ENCODE results near the gene NR2F2. TPM values are rescaled to one million over a fixed set of nuclear protein-coding genes. Genes with fewer than 3 reads are reported as not detected.

NR2F2 gene
- total RNA-seq, 1 experiment from 2014 or later, result 1.3 TPM

DNA sequence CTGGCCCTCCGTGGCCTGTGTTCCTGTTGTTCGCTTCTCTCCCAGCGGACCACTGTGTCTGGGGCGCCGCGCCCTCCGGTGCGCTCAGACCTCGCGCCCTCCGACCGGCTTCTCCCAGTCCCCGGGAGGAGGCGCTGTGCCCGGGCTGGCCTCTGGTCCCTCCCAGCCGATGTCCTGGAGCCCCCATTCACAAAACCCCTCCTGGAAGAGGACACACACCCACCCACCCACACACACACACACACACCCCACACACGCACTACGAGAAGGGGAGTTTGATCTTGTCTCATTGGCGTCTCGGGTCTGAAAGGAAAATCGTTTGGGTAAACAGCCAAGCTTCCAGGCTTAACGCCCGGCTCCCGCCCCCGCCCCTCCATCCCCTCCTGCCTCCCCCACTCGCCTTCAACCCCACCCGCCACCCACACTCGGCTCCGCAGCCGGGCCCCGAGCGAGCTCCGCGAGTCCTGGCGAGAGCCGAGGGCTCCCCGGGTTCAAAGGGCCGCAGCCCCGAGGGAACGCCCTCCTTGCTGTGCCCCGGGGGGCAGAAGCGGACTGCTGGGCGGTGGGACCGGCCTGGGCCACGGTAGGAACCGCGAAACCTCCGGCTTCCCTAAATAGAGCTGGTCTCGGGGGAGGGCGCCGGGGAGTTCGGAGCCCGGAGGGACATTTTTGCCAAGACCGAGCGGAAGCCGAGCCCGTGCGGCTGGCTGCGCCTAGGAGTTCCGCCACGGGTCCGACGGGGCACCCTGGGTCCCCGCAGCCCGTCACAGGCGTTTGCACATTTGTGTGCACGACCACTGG, 23.6 kb downstream of the NR2F2 start:
- no peaks in the 10 kb centered on the region for H3K27me3 ChIP-seq
- DNase-seq, result peak; percentile 47
- H3K36me3 ChIP-seq, result peaks cover 5% of the 10 kb centered on the region

GRCh38 chr15:96354731-96355567, 24.4 kb downstream of the NR2F2 start:
- no peaks in the 10 kb centered on the region for H3K9me3 ChIP-seq
- DNase-seq, result no peak
- peaks cover 3% of the 10 kb centered on the region for H3K36me3 ChIP-seq

More for the DNA sequence above, 23.6 kb downstream of the NR2F2 start:
- Histone ChIP-seq H3K9me3 (no peaks in the 10 kb centered on the region), H3K4me3 (peak overlapping the region; percentile 51)

GRCh38 chr15:96355568-96356187, 25.2 kb downstream of the NR2F2 start:
- no peaks in the 10 kb centered on the region for H3K9me3 ChIP-seq
- no peaks in the 10 kb centered on the region for H3K27me3 ChIP-seq
- DNase-seq, result no peak
- peaks cover under 1% of the 10 kb centered on the region for H3K36me3 ChIP-seq
- H3K4me3 ChIP-seq, result no peak overlapping the region

More at GRCh38 chr15:96354731-96355567, 24.4 kb downstream of the NR2F2 start:
- peak overlapping the region; percentile 51 for H3K4me3 ChIP-seq
- H3K27me3 ChIP-seq, result no peaks in the 10 kb centered on the region

- Histone ChIP-seq H3K4me3 (peak overlapping the region; percentile 64), H3K27me3 (no peaks in the 10 kb centered on the region), H3K9me3 (no peaks in the 10 kb centered on the region), H3K36me3 (no peaks in the 10 kb centered on the region; the same call in 1 of the 2 replicates)
- DNase-seq, result peak; percentile 86
Measured at GRCh38 chr15:96356494-96357455, 26.3 kb downstream of the NR2F2 start.

GRCh38 chr15:96358001-96358801, 27.7 kb downstream of the NR2F2 start:
- no peaks in the 10 kb centered on the region for H3K9me3 ChIP-seq
- no peaks in the 10 kb centered on the region for H3K27me3 ChIP-seq
- no peaks in the 10 kb centered on the region for H3K36me3 ChIP-seq
- DNase-seq, result no peak
- H3K4me3 ChIP-seq, result peak overlapping the region; percentile 64

GRCh38 chr15:96358821-96359615, 28.5 kb downstream of the NR2F2 start:
- DNase-seq, result no peak
- Histone ChIP-seq H3K9me3 (no peaks in the 10 kb centered on the region), H3K27me3 (no peaks in the 10 kb centered on the region), H3K4me3 (no peak overlapping the region), H3K36me3 (no peaks in the 10 kb centered on the region)

GRCh38 chr15:96359616-96360521, 29.4 kb downstream of the NR2F2 start:
- no peaks in the 10 kb centered on the region for H3K9me3 ChIP-seq
- H3K36me3 ChIP-seq, result no peaks in the 10 kb centered on the region
- no peaks in the 10 kb centered on the region for H3K27me3 ChIP-seq
- H3K4me3 ChIP-seq, result no peak overlapping the region
- no peak for DNase-seq

DNA sequence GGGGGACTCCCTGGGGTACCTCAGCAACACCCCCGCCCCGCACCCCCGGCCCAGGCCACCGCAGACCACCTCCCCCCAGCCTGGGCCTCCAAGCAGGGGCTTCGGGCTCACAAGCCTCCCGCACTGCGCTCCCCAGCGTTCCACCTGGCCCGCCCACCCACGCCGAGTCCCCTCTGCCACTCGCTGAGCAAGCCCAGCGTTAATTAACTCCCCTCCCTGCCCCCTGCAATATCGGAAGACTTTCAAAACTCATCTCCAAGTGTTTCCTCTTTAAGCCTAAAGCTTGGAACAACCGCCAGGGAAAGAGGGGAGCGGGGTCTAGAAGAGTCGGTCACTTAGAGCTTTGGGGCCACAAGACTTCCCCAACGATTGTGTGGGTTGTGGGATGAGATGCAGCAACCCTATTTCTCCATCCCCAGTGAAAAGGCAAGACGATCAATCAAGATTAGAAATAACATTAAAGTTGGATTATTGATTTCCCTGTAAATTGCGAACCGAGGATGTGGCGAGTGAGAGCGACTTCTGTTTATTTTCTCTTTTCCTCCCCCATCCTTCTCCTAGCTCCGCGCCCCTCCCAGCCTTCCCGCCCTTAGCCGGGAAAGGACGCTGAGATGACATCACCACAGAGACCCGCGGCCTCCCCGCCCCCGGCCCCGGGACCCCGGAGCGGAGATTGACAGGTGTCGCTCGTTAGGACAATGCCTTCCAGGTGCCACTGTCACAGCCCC, 30.2 kb downstream of the NR2F2 start:
- Histone ChIP-seq H3K4me3 (no peak overlapping the region), H3K27me3 (no peaks in the 10 kb centered on the region), H3K9me3 (no peaks in the 10 kb centered on the region), H3K36me3 (no peaks in the 10 kb centered on the region)
- DNase-seq, result no peak

DNA sequence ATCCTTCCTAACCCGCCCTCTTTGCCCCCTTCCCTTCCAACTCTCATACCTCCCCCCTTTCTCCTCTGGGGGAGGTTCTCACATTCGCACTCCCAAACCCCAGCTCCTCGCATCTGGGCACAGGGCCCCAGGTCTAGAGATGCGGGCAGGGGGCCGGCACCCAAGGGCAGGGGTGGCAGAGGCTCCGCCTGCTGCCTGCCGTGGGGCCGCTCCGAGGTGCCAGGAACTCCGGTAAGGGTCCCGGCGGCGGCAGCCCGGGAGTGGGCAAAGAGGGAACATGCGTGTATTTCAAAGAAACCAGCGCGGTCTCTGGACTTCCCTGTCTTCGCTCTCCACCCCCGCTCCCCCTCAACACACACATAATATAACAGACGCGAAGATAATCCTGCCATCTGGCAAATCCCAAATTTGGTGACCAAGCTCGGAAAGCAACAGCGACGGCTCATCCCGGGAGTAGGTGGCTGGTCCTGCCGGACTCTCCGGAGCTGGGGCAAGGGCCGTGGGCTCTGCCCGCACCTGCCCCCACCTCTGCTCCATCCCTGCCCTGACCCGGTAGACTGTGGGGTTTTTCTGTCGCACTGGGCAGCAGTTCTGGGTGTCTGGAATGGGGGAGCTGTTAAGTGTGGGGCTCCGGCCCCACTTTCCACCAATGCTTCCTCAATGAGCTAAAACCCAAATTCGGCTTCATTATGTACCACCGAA, 31.0 kb downstream of the NR2F2 start:
- Histone ChIP-seq H3K9me3 (no peaks in the 10 kb centered on the region), H3K27me3 (no peaks in the 10 kb centered on the region), H3K36me3 (no peaks in the 10 kb centered on the region), H3K4me3 (no peak overlapping the region)
- DNase-seq, result no peak

DNA sequence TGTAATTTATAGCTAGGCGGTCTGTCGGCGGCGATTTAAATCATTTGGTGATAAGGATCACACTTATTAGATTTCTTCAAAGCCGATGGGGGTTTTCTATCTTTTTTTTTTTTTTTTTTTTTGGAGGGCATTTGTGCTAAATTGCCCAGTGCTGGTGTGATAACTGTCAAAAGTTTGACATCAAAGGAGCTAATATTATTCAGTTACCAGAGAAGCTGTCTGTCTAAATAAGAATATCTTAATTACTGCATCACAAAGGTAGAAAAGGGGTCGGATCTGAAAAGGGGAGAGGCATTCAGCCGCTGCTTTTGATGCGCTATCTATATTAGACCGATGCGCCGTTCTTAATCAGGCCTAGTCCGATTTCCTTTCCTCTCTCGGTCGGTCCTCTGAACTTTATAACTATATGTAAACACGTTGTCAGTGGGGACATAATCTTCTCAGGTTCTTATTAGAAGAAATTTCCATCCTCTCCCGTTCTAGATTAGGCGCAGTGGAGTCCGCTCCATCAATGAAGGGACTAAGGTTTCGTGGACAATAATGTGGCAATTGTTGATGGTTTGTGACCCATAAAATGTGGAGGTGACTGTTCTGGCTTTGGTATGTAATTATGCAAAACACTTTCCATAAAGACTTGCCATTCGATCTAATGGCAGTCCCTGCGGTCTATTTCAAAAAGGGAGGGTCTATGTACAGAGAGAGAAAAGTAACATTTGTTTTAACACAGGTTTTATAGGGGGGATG, 31.7 kb downstream of the NR2F2 start:
- H3K27me3 ChIP-seq, result no peaks in the 10 kb centered on the region
- no peaks in the 10 kb centered on the region for H3K36me3 ChIP-seq
- no peaks in the 10 kb centered on the region for H3K9me3 ChIP-seq
- DNase-seq, result no peak
- H3K4me3 ChIP-seq, result no peak overlapping the region

DNA sequence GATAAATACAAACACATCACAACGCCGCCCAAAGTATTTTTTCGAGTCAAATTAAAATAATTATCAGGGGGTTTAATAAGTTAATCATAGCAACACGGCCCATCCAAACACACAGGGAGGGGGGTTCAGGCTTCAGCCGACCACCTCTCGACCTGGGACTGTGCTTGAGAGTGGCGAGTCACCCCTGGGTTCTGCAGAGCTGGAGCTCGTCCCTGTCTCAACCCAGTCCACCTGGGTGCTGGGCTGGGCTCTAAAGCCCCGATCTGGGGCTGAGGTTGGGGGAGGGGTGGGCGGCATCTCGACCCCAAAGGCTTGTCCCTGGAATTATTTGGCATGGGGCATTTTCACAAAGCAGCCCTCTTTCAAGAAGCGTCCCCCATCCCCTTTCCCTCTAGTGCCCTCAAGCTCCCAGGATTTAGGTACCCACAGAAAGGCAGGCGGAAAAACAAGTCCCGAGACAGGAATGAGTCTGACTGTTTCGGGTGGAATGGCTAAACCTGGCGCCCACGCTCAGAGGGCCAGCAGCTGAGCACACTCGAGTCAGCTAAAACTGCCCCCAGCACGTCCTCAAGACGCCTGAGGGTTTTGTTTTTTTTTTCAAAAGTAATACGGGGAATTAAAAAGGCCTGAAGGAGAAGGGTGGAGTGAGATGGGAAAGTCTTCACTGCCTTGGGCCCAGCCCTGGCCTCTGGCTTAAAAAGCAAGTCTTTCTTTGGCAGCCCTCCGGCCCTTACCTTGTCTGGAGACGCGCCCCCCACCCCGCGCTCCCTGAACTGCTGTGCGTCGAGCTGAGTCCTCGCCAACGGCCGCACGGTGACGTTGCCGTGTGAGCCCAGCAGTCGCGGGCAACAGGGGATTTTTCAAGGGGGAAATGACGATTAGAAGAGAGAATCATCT, 32.5 kb downstream of the NR2F2 start:
- Histone ChIP-seq H3K9me3 (no peaks in the 10 kb centered on the region), H3K36me3 (no peaks in the 10 kb centered on the region), H3K4me3 (no peak overlapping the region), H3K27me3 (no peaks in the 10 kb centered on the region)
- no peak for DNase-seq
